ENCODE data around the gene NHP2.

NHP2 gene

DNA sequence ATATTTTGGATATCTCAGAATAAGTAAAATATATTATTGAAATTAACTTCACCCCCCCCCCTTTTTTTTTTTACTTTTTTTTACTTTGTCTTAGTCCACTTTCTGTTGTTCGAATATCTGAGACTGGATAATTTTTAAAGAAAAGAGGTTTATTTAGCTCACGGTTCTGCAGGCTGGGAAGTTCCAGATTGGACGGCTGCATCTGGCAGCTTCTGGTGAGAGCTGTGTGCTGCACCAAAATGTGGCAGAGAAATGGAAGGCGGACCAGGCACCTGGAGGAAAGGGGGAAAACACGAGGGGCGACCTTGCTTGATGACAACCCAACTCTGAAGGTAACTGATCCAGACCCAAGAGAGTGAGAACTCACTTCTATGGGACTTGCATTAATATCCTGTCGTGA lies 39.1 kb upstream of the NHP2 start:
- no peak overlapping the region for H3K9ac ChIP-seq (ENCODE audit: low read depth, low read length)
- H3K36me3 ChIP-seq (ENCODE audit: control insufficient read depth, insufficient read depth, low read length): no peaks in the 10 kb centered on the region
- H3K4me3 ChIP-seq (ENCODE audit: low read depth, low read length): no peak overlapping the region
- peaks cover 3% of the 10 kb centered on the region for H3K9me3 ChIP-seq (ENCODE audit: control insufficient read depth, insufficient read depth, low read length)
- H3K27me3 ChIP-seq (ENCODE audit: control insufficient read depth, insufficient read depth, low read length): no peaks in the 10 kb centered on the region
- H3K4me1 ChIP-seq (ENCODE audit: control insufficient read depth, insufficient read depth, low read length): peaks cover 3% of the 10 kb centered on the region

DNA sequence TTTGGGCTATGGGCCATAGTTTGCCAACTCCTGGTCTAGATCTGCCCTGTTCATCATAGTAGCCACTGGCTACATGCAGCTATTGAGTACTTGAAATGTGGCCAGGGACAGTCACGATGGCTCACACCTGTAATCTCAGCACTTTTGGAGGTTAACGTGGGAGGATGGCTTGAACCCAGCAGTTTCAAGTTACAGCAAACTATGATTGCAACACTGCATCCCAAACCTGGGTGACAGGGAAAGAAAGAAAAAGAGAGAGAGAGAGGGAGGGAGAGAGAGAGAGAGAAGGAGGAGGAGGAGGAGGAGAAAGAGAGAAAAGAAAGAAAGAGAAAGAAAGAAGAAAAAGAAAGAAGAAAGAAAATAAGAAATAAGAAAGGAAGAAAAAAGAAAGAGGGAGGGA lies 38.6 kb upstream of the NHP2 start:
- Histone ChIP-seq H3K4me1 (ENCODE audit: control insufficient read depth, insufficient read depth, low read length) (peaks cover 3% of the 10 kb centered on the region), H3K9ac (ENCODE audit: low read depth, low read length) (no peak overlapping the region), H3K27me3 (ENCODE audit: control insufficient read depth, insufficient read depth, low read length) (no peaks in the 10 kb centered on the region), H3K9me3 (ENCODE audit: control insufficient read depth, insufficient read depth, low read length) (peaks cover 3% of the 10 kb centered on the region), H3K4me3 (ENCODE audit: low read depth, low read length) (no peak overlapping the region), H3K36me3 (ENCODE audit: control insufficient read depth, insufficient read depth, low read length) (no peaks in the 10 kb centered on the region)

DNA sequence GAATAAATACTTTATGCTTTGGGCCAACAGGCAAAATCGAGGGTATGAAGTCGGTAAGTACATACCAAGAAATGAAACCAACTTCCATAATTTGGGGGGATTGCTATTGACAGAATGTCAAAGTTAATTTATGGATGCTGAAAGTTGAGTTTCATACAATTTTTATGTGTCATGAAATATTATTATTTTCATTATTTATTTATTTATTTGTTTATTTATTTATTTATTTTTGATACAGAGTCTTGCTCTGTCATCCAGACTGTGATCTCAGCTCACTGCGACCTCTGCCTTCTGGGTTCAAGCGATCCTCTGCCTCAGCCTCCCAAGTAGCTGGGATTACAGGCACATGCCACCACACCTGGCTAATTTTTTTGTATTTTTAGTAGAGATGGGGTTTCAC lies 38.0 kb upstream of the NHP2 start:
- Histone ChIP-seq H3K36me3 (ENCODE audit: control insufficient read depth, insufficient read depth, low read length) (no peaks in the 10 kb centered on the region), H3K27me3 (ENCODE audit: control insufficient read depth, insufficient read depth, low read length) (peaks cover under 1% of the 10 kb centered on the region), H3K4me3 (ENCODE audit: low read depth, low read length) (no peak overlapping the region), H3K9ac (ENCODE audit: low read depth, low read length) (no peak overlapping the region), H3K4me1 (ENCODE audit: control insufficient read depth, insufficient read depth, low read length) (peaks cover 3% of the 10 kb centered on the region), H3K9me3 (ENCODE audit: control insufficient read depth, insufficient read depth, low read length) (peaks cover 3% of the 10 kb centered on the region)

DNA sequence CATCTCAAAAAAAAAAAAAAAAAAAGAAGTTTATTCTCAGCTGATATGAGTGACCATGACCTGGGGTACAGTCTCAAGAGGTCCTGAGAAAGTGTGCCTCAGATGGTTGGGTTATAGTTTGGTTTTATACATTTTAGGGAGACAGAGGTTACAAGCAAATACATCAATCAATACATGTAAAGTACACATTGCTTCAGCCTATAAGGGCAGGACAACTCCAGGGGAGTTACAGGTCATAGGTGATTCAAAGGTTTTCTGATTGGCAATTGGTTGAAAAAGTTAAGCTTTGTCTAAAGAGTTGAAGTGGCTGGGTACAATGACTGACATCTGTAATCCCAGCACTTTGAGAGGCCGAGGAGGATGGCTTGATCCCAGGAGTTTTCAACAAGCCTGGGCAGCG lies 35.7 kb upstream of the NHP2 start:
- Histone ChIP-seq H3K9ac (ENCODE audit: low read depth, low read length) (no peak overlapping the region), H3K27me3 (ENCODE audit: control insufficient read depth, insufficient read depth, low read length) (peaks cover 8% of the 10 kb centered on the region), H3K36me3 (ENCODE audit: control insufficient read depth, insufficient read depth, low read length) (no peaks in the 10 kb centered on the region), H3K4me3 (ENCODE audit: low read depth, low read length) (no peak overlapping the region), H3K4me1 (ENCODE audit: control insufficient read depth, insufficient read depth, low read length) (peaks cover 2% of the 10 kb centered on the region), H3K9me3 (ENCODE audit: control insufficient read depth, insufficient read depth, low read length) (peaks cover 3% of the 10 kb centered on the region)

DNA sequence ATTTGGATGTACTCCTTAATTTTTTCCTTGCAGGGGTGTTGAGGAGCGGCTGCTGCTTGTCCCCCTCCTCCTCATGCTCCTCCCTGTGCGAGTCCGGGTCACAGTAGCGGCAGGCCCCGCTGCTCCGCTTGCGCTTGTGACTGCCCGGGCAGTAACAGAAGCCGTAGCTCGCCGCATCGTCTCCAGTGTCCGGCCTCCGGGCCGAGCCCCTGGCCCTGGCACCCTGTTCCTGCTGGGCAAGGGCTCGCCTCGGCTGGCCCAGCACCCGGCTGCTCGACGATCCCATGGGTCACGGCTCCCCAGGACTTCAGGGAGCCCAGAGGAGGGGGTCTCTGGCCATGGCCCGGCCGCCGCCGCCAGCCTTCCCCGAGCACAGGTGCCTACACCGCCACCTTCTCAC lies 33.3 kb upstream of the NHP2 start, which contains the start of gene GMCL2:
GMCL2 (minus strand) TSS at position 358 of the 400 bp plus-strand sequence; CDS start at position 286, 72 bp downstream.
- Histone ChIP-seq H3K36me3 (ENCODE audit: control insufficient read depth, insufficient read depth, low read length) (no peaks in the 10 kb centered on the region), H3K4me1 (ENCODE audit: control insufficient read depth, insufficient read depth, low read length) (no peaks in the 10 kb centered on the region), H3K4me3 (ENCODE audit: low read depth, low read length) (peak within 1 kb of the TSS; percentile 22), H3K9ac (ENCODE audit: low read depth, low read length) (no peak within 1 kb of the TSS), H3K9me3 (ENCODE audit: control insufficient read depth, insufficient read depth, low read length) (no peaks in the 10 kb centered on the region), H3K27me3 (ENCODE audit: control insufficient read depth, insufficient read depth, low read length) (peaks cover 8% of the 10 kb centered on the region)

DNA sequence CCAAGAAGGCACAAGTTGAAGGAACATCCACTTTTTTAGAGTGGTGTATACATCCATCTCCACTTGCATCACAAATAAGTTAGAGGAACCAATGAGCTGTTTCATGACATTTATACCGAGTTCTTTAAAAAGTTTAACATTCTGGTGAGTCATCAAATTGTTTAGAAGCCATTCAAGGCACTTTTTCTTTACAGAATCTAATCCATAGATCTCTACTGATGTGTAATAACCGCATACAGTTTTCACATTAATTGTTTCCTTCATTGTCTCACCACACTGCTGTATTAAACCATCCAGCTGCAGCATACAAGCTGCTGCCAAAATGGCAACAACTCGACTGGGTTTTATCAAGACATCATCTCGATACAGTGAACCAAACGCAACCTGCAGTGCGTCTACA lies 32.7 kb upstream of the NHP2 start:
- no peak overlapping the region for H3K9ac ChIP-seq (ENCODE audit: low read depth, low read length)

DNA sequence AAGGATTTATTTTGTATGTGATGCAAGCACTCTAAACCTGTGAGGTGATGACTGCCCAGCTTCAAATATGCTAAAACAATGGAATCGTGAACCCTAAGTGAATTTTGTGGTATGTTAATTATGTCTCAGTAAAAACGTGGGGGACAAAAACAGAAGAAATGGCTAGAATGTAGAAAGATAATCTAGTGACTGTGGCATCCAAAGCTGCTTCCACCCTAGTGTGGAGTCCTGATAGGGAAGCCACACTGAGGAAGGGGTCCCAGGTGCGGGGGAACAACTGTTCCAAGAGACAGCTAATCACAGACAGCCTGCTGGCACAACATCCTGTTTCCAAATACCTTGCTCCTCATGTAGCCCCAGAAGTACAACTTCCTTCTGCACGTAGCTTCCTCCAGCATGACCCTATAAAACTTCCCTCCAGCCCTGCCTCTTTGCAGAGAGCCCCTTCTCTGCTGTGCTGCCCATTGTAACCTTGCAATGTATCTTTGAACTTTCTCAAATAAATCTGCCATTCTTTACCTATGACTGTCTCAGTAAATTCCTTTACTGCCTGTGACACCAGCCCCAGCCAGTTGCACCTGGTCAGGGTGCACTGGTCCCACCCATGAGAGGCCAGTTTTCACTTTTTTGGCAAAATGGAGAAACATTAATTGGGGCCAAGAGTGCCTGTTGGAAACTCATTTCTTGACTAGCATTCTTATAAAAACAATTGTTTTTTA lies 28.6 kb upstream of the NHP2 start:
- H3K9ac ChIP-seq (ENCODE audit: low read depth, low read length): peak overlapping the region; percentile 38
- no peaks in the 10 kb centered on the region for H3K36me3 ChIP-seq (ENCODE audit: control insufficient read depth, insufficient read depth, low read length)
- H3K27me3 ChIP-seq (ENCODE audit: control insufficient read depth, insufficient read depth, low read length): peaks cover 8% of the 10 kb centered on the region
- H3K4me1 ChIP-seq (ENCODE audit: control insufficient read depth, insufficient read depth, low read length): peaks cover 13% of the 10 kb centered on the region
- H3K9me3 ChIP-seq (ENCODE audit: control insufficient read depth, insufficient read depth, low read length): no peaks in the 10 kb centered on the region
- no peak overlapping the region for H3K4me3 ChIP-seq (ENCODE audit: low read depth, low read length)

More for the DNA sequence above, 32.7 kb upstream of the NHP2 start:
- Histone ChIP-seq H3K27me3 (ENCODE audit: control insufficient read depth, insufficient read depth, low read length) (peaks cover 8% of the 10 kb centered on the region), H3K4me1 (ENCODE audit: control insufficient read depth, insufficient read depth, low read length) (no peaks in the 10 kb centered on the region), H3K4me3 (ENCODE audit: low read depth, low read length) (no peak overlapping the region), H3K9me3 (ENCODE audit: control insufficient read depth, insufficient read depth, low read length) (no peaks in the 10 kb centered on the region), H3K36me3 (ENCODE audit: control insufficient read depth, insufficient read depth, low read length) (no peaks in the 10 kb centered on the region)

DNA sequence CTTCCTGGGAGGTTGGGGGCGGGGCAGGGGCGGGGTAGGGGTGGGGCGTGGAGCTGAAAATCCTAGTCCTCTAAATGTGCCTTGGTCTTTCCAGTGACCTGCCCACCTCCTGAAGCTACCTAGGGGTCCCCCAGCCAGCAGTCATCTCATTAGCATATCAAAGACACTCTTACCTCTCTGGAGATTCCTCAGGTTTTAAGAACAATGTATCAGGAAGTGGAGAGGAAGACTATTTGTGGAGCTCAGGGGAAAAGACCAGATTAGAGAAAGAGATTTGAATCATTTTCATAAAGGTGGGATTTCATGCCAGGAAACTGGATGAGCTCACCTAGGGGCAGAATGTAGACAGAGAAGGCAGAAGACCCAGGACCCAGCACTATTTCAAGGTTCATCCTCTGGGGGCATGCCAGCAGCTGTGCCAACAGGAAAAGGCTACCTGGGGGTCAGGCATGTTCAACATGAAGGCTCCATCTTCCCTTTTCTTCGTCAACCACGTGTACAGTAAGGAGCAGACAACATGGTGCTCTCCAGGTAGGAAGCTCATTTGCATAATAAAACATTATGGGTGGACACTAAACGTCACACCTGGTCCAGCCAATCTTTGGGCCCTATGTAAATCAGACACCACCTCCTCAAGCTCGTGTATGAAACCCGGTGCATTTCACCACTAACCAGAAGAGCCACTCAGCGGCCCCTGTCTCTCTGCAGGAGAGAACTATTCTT lies 26.6 kb upstream of the NHP2 start:
- H3K4me1 ChIP-seq (ENCODE audit: control insufficient read depth, insufficient read depth, low read length): peaks cover 13% of the 10 kb centered on the region
- H3K27me3 ChIP-seq (ENCODE audit: control insufficient read depth, insufficient read depth, low read length): no peaks in the 10 kb centered on the region
- no peaks in the 10 kb centered on the region for H3K9me3 ChIP-seq (ENCODE audit: control insufficient read depth, insufficient read depth, low read length)
- no peaks in the 10 kb centered on the region for H3K36me3 ChIP-seq (ENCODE audit: control insufficient read depth, insufficient read depth, low read length)
- H3K4me3 ChIP-seq (ENCODE audit: low read depth, low read length): peak overlapping the region; percentile 59
- H3K9ac ChIP-seq (ENCODE audit: low read depth, low read length): peak overlapping the region; percentile 66

DNA sequence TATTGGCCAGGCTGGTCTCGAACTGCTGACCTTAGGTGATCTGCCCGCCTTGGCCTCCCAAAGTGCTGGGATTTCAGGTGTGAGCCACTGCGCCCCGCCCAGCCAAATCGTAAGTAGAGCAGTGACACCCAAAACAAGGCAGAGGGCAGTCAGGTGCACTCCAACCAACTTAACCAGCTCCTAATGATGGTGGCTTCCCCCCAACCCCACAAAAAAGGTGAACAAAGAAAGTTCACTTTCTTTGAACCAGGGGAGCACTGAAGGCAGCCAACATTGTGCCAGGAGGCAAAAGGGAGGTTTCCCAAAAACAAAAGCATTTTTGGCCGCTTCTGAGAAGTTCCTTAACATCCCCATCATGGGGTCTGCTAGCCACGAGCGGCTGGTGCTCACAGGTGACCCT lies 23.9 kb upstream of the NHP2 start:
- H3K36me3 ChIP-seq (ENCODE audit: control insufficient read depth, insufficient read depth, low read length): no peaks in the 10 kb centered on the region
- H3K4me3 ChIP-seq (ENCODE audit: low read depth, low read length): no peak overlapping the region
- H3K9ac ChIP-seq (ENCODE audit: low read depth, low read length): no peak overlapping the region
- H3K4me1 ChIP-seq (ENCODE audit: control insufficient read depth, insufficient read depth, low read length): peaks cover 13% of the 10 kb centered on the region
- no peaks in the 10 kb centered on the region for H3K9me3 ChIP-seq (ENCODE audit: control insufficient read depth, insufficient read depth, low read length)
- H3K27me3 ChIP-seq (ENCODE audit: control insufficient read depth, insufficient read depth, low read length): no peaks in the 10 kb centered on the region

DNA sequence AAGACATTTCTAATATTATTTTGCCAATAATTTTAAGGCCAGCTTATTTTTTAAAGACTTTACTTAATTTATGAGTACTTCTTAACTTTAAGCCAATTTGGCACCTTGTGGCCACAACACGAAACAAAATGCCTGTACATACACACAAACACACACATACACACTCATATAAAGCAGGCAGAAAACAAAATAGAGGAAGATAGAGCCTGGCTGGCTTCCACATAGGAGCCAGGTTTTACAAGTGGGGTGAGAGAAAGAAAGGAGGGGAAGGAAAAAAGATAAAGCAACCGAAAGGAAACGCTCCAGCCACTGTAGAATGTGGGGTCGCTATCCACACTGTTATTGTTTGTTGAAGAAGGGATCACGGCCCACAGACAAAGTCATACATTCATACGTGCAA lies 23.1 kb upstream of the NHP2 start:
- Histone ChIP-seq H3K36me3 (ENCODE audit: control insufficient read depth, insufficient read depth, low read length) (no peaks in the 10 kb centered on the region), H3K27me3 (ENCODE audit: control insufficient read depth, insufficient read depth, low read length) (no peaks in the 10 kb centered on the region), H3K9me3 (ENCODE audit: control insufficient read depth, insufficient read depth, low read length) (no peaks in the 10 kb centered on the region), H3K9ac (ENCODE audit: low read depth, low read length) (no peak overlapping the region), H3K4me3 (ENCODE audit: low read depth, low read length) (no peak overlapping the region), H3K4me1 (ENCODE audit: control insufficient read depth, insufficient read depth, low read length) (peaks cover 13% of the 10 kb centered on the region)

DNA sequence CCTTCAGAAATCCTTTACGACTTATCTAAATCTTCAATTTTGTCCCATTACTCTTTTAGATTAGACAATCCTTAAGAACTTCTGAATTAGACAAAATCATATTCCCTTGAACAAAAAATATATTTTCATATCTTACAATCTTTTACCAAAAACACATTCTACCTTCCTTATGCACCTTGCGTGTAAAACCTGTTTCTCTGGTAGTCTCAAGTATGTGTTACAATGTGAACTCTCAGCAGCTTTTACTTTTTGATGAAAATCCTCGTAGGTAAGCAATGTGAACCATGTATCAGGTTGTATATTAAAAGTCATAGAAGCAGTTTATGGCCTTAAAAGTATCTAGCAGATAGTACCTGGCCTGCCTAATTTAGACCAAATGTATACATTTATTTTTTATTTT lies 20.8 kb upstream of the NHP2 start:
- no peaks in the 10 kb centered on the region for H3K27me3 ChIP-seq (ENCODE audit: control insufficient read depth, insufficient read depth, low read length)
- no peak overlapping the region for H3K4me3 ChIP-seq (ENCODE audit: low read depth, low read length)
- H3K9ac ChIP-seq (ENCODE audit: low read depth, low read length): no peak overlapping the region
- H3K36me3 ChIP-seq (ENCODE audit: control insufficient read depth, insufficient read depth, low read length): no peaks in the 10 kb centered on the region
- H3K9me3 ChIP-seq (ENCODE audit: control insufficient read depth, insufficient read depth, low read length): no peaks in the 10 kb centered on the region
- peaks cover 6% of the 10 kb centered on the region for H3K4me1 ChIP-seq (ENCODE audit: control insufficient read depth, insufficient read depth, low read length)

DNA sequence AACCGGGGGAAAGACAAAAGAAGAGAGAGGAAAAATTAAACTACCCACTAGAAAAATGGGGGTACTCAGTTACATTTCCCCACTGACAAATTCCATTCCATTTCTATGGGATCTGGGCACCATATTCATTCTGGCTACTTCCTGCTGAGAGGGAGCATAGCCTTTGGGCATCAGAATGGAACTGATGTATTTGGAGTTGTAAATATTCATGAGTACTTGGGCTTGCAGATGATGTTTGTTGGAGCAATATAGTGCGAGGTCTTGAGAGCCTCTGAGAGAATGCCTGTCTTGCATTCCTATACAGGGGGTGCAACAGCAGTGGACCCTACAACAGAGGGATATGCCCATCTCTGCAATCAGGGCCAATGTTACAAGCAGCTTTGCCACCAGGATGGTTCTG lies 16.8 kb upstream of the NHP2 start:
- Histone ChIP-seq H3K9ac (ENCODE audit: low read depth, low read length) (no peak overlapping the region), H3K36me3 (ENCODE audit: control insufficient read depth, insufficient read depth, low read length) (no peaks in the 10 kb centered on the region), H3K4me1 (ENCODE audit: control insufficient read depth, insufficient read depth, low read length) (no peaks in the 10 kb centered on the region), H3K9me3 (ENCODE audit: control insufficient read depth, insufficient read depth, low read length) (no peaks in the 10 kb centered on the region), H3K4me3 (ENCODE audit: low read depth, low read length) (no peak overlapping the region), H3K27me3 (ENCODE audit: control insufficient read depth, insufficient read depth, low read length) (no peaks in the 10 kb centered on the region)
